Activated CD8-positive, alpha-beta memory T cell treated with anti-CD3 and anti-CD28 coated beads for 4 hours (primary cell): Measurements from ENCODE around the gene JMJD1C.
A peak's percentile ranks its signal among the peaks of the same experiment; 100 is the strongest.
"Not testable (repeated sequence)": the region's sequence is repeated elsewhere in the genome, so short reads cannot be mapped to it uniquely, and the experiment has no call there.

Source experiments
- DNase-seq, 2 donors: peaks; one replicate each; pipeline ENCODE4 v3.0.0-alpha.2; 2020; ENCODE audit warnings: low read depth in 2 of 2

JMJD1C gene

GRCh38 chr10:63465293-63466143, at the start of gene JMJD1C:
Gene JMJD1C (minus strand): TSS chr10:63465977. CDS start chr10:63465662, 315 bp downstream.
- peak; percentile 21 to 25 for DNase-seq

- no peak for DNase-seq
Measured at GRCh38 chr10:63515002-63515763, 49.4 kb upstream of the JMJD1C start.

GRCh38 chr10:63506554-63506953, 40.8 kb upstream of the JMJD1C start:
- DNase-seq, result no peak

- DNase-seq, result no peak
Measured at GRCh38 chr10:63505562-63505961, 39.8 kb upstream of the JMJD1C start.

- DNase-seq, result no peak
Measured at GRCh38 chr10:63504145-63504881, 38.5 kb upstream of the JMJD1C start.

DNA sequence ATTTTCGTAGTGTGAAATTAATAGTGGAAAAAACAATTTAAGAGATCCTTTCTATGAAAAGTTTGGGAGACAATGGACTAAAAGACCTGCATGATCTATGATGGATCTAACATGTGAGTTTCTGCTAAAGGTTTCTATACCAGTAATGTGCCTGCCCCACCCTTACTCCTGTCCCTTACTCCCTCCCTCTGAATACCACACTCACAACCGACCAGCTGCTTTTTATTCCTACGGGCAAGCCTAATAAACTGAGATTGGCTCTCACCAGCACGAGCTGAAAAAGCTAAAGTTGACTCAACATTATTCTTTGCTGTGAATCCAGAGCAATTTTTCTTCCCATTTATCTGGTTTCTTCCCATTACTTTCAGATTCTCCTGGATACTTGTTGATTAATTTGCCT, 37.6 kb upstream of the JMJD1C start:
- DNase-seq, result no peak

GRCh38 chr10:63502832-63503231, 37.1 kb upstream of the JMJD1C start:
- no peak for DNase-seq

DNA sequence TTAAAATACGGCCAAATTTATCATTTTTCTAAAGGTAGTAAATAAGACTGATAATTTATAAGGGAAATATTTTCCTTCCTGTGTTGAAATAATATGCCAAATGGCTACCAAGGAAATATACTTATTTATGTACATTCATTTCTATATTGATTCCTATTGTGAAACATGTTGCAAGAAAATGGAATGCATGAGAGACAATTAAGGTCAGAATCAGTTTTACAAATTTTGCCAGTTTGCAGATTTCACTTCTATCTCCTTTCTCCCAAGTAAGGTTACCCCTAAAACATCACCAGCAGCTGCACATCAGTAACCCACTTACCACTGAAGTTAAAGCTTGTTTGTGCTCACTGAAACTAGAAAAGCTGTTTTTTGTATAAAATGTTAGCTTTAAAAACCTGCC, 36.2 kb upstream of the JMJD1C start:
- DNase-seq, result no peak

DNA sequence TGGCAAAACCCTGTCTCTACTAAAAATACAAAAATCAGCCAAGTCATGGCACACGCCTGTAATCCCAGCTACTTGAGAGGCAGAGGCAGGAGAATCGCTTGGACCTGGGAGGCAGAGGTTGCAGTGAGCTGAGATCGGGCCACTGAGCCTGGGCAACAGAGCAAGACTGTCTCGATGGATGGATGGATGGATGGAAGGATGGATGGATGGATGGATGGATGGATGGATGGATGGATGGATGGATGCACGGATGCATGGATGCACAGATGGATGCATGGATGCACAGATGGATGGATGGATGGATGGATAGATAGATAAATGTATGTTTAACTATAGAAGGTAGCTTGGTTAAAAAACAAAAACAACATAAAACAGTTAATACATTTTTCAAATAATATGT, 34.8 kb upstream of the JMJD1C start:
- DNase-seq, result not testable (repeated sequence)

- DNase-seq, result no peak
Measured at GRCh38 chr10:63498665-63499064, 32.9 kb upstream of the JMJD1C start.

- DNase-seq, result no peak
Measured at GRCh38 chr10:63497321-63497720, 31.5 kb upstream of the JMJD1C start.

DNA sequence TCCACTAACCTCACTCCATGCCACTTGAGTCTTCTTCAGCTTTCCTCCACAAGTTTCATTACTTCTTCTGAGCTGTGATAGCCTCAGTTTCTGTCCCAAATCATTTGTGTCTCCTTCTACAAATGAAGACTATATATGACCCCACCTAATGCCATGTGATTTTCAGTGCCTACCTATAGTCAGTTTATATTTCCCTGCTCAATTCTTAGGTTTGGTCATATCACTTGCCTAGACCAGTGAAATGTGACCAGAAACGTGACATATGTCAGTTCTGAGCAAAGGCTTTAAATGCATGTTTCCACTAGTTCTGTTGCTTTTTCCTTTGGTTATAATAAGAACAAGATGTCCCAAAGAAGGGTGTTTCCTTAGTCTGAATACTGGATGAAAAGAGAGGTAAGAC, 30.8 kb upstream of the JMJD1C start:
- DNase-seq, result no peak

- DNase-seq, result no peak
Measured at GRCh38 chr10:63494951-63495350, 29.2 kb upstream of the JMJD1C start.

DNA sequence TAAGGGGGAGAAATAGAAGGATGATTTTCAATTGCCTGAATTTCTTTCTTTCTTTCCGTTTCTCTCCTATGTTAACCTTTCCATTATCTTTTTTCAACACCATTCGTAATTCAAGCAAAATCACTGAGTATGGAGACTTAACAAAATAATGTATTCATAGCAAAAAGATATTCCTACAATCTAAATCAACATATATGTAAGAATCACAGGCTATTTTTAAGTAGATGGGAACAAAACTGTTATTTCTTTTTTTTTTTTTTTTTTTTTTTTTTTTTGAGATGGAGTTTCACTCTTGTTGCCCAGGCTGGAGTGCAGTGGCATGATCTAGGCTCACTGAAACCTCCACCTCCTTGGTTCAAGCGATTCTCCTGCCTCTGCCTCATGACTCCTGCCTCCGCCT, 27.2 kb upstream of the JMJD1C start:
- no peak for DNase-seq

GRCh38 chr10:63492317-63492690, 26.5 kb upstream of the JMJD1C start:
- DNase-seq, result not testable (repeated sequence)

DNA sequence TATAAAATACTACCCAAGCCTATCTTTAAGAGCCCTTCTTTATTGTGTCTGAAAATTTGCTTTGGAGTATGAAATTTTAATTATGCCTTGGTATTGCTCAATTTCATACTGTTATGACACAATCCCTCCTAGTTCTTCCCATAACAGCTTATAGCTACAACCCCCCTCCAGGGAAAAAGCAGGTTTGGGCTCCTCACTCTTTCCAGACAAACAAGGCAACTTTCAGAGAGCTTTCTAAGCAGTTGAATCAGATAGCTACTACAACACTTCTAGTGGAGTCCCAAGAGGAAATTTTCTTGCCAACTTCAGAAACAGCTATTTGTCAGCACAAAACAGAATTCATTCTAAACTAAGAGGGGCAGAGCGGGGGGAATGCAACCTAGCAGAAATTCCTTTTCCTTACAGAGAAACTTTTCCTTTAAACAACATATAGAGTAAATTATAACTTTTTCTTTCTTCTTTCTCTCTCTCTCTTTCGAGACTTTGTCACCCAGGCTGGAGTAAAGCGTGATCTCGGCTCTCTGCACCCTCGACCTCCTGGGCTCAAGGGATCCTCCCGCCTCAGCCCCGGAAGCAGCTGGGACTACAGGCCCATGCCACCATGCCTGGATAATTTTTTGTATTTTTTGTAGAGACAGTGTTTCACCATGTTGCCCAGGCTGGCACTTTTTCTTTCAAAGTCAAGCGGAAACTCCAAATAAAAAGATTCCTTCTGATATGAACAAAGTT, 26.0 kb upstream of the JMJD1C start:
- DNase-seq, result no peak

GRCh38 chr10:63489838-63490237, 24.1 kb upstream of the JMJD1C start:
- DNase-seq, result no peak

- DNase-seq, result no peak
Measured at GRCh38 chr10:63487990-63488389, 22.2 kb upstream of the JMJD1C start.

- DNase-seq, result no peak
Measured at GRCh38 chr10:63483983-63484382, 18.2 kb upstream of the JMJD1C start.

DNA sequence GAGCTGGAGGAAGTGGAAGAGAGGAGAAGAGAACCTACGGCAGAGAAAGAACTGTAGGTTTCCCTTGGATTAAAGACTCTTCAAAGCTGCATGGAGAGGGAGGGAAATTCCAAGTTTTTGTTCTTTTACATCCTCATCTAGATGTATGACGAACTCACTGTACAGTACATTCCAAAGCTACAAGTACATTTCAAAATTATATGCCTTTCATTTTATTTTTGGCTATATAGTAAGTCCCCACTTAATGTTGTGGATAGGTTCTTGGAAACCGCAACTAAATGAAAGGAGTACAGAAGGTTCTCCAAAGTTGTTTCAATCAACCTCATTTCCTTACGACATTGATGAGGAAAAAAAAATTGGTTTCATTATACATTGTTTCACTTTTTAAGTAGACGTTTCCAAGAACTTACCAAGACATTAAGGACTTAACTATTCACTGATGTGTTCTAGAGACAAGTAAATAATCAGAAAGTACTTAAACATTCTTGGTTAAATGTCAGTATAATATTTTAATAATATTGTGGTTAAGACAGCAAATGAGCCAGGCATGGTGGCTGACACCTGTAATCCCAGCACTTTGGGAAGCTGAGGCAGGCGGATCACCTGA, 16.1 kb upstream of the JMJD1C start:
- no peak for DNase-seq

- DNase-seq, result no peak
Measured at GRCh38 chr10:63480237-63480636, 14.5 kb upstream of the JMJD1C start.
